Activated naive CD4-positive, alpha-beta T cell treated with anti-CD3 and anti-CD28 coated beads, Interleukin-2, amount 50 U/mL, for 16 hours (primary cell): Measurements from ENCODE around the gene B4GALNT1.
A peak's percentile ranks its signal among the peaks of the same experiment; 100 is the strongest.
"Not testable (repeated sequence)": the region's sequence is repeated elsewhere in the genome, so short reads cannot be mapped to it uniquely, and the experiment has no call there.

Source experiments
- DNase-seq: peaks from one replicate; pipeline ENCODE4 v3.0.0-alpha.2; 2020

B4GALNT1 gene

GRCh38 chr12:57636731-57637130 lies 3.7 kb upstream of the B4GALNT1 start:
- not testable (repeated sequence) for DNase-seq

GRCh38 chr12:57632073-57632957 lies 686 bp downstream of the B4GALNT1 start:
- DNase-seq, result peak; percentile 36

- DNase-seq, result no peak
Observed at GRCh38 chr12:57631566-57632072, 1.4 kb downstream of the B4GALNT1 start.

DNA sequence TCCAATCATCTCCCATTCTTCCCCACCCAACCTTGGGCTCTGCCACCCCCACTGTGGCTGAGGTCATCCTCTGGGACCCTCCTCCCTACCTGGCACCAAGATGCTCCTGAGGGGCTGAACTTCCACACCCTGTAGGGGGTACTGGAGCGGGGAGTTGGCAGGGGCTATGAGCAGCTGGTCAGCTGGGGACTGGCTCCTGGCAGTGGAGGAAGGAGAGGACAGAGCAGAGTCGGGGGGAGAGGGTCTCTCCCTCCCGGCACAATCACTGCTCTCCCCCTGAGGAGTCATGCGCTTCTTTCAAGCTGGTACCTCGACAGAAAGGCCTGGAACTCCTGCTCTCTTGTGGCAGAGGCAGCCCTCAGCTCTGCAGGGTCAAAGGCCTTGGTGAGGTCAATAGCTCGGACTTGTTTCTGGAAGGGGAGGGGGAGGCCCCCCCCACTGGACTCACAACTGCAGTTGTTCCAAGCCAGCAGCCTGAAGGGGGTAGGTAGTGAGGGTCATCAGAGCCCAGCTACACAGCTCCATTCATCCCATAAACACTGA lies 2.0 kb downstream of the B4GALNT1 start:
- no peak for DNase-seq

DNA sequence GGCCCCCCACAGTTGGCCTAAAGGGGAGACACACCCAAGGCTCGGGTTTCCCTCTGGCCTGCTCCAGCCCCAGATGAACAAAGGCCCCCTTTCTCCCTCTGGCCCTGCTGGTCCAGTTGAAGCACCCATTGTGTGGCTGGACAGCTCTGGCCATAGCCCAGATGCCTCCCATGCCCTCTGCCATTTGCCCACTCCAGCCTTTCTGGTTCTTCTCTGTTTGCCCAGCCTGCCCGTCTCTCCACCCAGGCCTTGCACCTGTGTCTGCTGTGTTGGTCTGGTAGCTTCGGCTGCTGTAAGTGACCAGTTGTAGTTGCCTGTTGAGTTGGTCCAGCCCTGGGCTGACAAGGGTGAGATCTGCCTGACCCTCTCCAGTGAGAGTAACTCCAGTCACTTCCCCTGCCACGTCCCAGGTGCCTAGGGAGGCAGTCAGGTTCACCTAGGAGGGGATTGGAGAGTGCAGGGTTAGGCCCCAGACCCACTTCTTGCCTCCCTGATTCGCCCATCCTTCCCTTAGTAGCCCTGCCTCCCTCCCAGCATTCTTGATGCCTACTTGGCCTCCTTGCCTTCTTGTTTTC lies 3.0 kb downstream of the B4GALNT1 start:
- no peak for DNase-seq

DNA sequence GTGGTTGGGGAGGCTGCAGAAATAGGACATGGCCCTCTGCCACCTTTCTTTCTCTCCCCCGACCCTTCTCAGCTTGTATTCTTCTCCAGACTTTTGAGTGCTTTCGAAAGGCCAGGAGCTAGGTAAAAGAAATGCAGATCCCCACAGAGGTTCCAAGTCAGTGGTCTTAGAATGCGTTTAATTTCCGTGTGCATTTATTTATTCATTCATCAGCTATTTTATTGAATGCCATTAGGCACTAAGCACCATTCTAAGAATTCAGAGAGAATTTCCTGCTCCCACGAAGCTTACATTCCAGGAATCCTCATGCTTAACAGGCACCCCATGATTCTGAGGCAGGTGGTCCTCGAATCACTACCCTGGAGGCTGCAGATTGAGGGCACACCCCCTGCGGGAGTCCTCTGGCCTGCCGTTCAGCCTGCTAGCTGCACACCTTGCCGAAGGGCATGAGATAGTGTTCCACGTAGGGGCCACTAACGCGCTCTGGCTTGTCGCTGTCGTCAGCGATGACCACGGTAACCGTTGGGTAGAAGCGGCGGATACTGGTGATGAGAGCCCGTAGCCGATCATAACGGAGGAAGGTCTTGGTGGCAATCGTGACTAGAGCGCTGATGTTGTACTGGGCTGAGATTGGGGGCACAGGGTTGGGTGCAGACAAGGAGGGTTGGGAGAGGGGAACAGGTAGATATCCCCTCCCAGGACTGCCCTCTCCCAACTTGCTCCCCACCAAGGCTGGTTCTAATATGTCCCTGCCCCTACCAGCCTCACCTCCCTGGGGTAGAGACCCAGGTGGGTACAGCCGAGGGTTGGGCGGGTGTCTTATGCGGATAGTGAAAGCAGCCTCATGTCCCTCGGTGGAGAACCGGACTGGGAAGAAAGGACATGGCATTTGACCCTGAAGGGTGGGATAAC lies 4.5 kb downstream of the B4GALNT1 start:
- DNase-seq, result no peak

GRCh38 chr12:57627501-57628279 lies 5.3 kb downstream of the B4GALNT1 start:
- peak; percentile 38 for DNase-seq

DNA sequence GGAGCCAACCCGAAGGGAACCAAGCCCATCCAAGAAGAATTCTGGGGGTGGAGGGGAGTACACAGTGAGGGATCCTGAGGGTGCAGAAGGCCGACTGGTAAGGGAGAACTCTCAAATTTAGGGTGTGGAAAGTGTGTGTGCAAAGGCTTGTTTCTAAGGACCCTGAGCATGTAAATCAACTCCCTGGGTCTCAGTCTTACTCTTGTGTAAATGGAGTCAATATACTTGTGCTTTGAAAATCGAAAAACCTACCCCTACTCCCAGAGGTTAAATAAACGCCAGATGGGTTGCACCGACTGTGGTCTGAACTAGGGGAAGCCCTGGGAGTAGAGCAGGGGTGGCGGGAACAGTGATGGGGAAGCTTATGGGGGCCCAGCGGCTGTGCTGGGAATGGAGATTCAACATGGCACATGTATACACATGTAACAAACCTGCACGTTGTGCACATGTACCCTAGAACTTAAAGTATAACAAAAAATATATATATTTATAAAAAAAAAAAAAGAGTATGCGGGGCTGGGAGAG lies 6.0 kb downstream of the B4GALNT1 start:
- no peak for DNase-seq

GRCh38 chr12:57626111-57626920 lies 6.7 kb downstream of the B4GALNT1 start:
- DNase-seq, result no peak

- DNase-seq, result no peak
Observed at GRCh38 chr12:57625261-57626032, 7.6 kb downstream of the B4GALNT1 start.

DNA sequence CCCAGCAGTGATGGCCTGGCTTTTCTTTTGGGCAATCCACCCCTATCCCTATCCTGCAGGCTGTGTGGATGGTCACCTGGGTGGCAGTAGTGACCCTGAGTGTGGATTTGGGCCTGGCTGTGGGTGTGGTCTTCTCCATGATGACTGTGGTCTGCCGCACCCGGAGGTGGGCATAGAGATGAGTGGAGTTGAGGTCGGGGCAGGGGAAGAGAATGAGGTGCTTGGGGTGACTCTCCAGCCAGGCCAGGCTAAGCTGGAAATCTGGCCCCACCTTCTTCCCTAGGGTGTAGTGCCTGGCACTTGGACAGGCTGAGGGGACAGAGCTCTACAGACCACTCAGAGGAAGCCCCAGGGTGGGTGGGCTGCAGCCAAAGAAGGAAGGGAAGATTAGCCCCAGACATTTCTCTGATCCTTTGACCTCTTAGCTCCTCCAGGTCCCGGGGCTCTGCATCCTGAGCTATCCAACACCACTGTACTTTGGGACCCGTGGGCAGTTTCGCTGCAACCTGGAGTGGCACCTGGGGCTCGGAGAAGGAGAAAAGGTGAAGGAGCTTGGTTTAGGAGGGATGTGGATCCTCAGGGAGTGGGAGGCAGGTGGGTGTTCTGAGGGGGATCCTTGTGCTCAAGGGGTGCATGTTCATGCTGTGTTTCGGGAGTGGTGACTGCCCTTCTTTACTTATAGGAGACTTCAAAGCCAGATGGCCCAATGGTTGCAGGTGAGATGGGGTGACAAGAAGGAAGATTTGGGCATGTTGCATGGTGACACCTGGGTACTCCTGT lies 8.4 kb downstream of the B4GALNT1 start:
- DNase-seq, result no peak

GRCh38 chr12:57623811-57624390 lies 9.1 kb downstream of the B4GALNT1 start:
- DNase-seq, result no peak

- no peak for DNase-seq
Observed at GRCh38 chr12:57623385-57623784, 9.6 kb downstream of the B4GALNT1 start.

- no peak for DNase-seq
Observed at GRCh38 chr12:57622293-57623245, 10.4 kb downstream of the B4GALNT1 start.

- DNase-seq, result peak; percentile 68
Observed at GRCh38 chr12:57621497-57622292, 11.3 kb downstream of the B4GALNT1 start.

DNA sequence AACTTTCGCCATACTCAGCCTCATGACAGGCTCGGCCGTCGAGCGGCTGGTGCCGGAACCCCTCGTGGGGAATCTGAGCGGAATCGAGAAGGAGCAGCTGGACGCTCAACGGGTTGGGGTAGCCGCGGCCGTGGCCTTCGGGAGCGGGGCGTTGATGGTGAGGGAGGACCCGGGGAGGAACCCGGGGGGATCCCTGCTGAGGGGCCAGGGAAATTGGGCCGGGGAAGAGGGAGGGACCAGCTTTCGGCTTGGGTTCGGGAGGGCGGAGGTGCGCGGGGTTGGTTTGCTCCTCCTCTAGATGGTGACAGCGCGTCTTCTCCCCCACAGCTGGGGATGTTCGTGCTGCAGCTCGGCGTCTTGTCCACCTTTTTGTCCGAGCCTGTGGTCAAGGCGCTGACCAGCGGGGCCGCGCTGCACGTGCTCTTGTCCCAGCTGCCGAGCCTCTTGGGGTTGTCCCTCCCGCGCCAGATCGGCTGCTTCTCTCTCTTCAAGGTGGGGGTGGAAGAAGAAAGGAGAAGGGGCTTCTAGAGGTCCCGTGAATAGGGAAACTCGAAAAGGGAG lies 12.0 kb downstream of the B4GALNT1 start:
- peak; percentile 37 for DNase-seq
